HG02943 (cell line): ENCODE data around the gene OAF.
"Not testable (repeated sequence)": the region's sequence is repeated elsewhere in the genome, so short reads cannot be mapped to it uniquely, and the experiment has no call there.

ENCODE experiments used
- ATAC-seq: cut with Tn5 transposase; IDR thresholded peaks from one replicate; pipeline ENCODE4 v1.9.1; 2021; ENCODE audit warnings: mild to moderate bottlenecking, low read depth, moderate library complexity; ENCODE audit not compliant: unreplicated experiment

OAF gene

DNA sequence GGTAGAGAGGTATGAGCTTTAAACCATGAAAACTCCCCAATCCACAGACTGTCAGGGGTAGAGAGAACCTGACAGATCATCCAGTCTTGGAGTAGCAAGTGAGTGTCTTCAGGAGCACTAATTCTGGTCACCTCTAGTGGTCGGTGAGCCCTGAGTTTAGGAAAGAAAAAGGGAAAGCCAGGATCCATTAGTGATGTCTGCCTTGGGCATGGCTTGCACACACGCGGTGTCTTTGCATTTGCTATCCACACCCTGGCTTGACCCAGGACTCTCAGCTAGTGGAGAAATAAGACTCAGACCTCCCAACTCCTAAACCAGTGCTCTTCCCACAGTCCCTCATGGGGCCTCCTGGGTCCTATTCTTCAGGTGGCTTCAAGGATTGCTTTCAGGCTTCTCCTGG is 48.4 kb downstream of the OAF start:
- ATAC-seq = no peak

DNA sequence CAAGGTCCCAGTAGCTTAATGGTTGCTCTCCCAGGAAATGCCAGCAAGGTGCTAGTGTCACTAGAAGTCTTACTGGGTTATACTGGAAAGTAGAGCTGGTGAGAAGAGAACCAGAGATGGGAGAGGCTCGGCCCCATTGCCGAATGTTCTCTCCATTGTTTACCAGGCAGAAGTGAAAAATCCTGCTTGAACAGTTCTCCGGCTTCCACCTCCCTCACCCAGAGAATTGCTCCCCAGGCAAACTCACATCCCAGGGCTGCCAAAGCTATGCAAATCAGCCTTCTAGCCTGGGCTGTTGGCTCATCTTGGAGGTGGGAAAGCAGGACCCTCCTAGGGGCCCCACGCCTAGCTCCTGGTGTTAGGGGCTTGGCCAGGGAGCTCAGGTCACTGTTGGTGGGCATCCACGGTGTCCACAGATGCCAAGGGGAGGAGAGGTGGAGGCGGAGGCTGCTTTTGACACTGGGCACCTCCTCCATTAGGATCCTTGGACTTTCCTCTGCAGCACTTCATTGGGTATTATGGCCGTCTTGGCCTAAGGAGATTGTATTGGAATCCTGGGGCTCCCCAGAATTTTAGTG is 49.2 kb downstream of the OAF start:
- no peak for ATAC-seq

DNA sequence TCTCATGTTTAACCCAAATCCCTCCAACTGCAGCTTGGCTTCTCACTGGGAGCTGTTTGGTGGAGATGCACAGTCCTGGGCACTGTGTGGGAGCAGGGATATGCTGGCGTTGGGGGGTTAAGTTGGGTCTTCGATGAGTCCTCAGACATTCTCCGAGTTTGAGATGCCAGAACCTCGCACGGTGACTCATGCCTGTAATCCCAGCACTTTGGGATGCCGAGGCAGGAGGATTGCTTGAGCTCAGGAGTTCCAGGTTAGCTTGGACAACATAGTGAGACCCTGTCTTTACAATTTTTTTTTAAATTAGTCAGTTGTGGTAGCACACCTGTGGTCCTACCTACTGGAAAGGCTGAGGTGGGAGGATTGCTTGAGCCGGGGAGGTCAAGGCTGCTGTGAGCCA is 49.8 kb downstream of the OAF start:
- ATAC-seq = no peak

DNA sequence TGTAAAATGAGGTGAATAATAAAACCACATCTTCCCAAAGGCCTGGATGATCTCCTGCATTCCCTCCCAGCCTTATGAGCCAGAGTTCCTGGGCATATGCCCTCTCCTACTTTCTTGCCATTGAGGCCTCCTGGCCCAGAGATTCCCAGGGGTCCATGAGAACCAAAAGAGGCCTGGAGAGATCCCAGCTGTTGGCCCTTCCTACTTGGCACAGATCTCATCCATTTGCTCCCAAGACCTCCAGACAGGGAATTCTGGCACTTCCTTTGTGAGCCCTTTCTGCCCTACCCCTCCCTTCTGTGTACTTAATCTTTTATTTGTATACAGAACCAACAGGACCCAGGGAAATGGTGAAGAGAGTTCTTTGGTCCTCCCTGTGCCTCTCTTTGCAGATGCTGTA is 50.5 kb downstream of the OAF start:
- no peak for ATAC-seq

DNA sequence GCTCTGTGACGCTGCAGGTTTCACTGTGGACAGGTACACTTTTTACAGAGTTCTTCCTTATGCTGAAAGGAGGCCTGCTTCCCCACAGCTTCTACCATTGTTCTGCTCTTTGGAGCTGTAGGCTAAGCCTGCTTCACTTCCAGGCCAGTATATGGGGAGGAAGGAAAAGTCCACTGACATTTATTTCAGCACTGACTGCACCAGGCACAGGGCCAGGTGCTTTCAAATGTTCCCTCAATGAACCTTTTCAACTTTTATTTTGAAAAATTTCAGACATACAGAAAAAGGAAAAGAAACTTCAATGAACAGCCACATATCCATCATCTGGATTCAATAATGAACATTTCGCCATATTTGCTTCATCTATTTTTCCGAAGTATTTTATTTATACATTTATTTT is 51.1 kb downstream of the OAF start:
- no peak for ATAC-seq

DNA sequence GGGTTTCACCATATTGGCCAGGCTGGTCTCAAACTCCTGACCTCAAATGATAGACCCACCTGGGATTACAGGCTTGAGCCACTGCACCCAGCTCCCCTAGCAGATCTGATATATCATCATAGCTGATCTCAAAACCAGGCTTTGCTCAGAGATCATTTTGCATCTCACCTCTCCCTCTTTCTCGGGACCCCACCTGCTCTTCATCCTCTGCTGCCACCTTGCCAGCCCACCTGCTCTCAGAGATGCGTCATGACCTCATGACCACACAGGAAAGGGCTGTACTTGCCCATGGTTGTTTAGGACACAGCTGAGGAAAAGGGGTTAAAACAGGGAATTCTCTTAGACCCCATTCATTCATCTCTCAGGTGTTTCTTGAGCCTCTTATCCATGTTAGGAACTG is 56.5 kb downstream of the OAF start:
- ATAC-seq = no peak

DNA sequence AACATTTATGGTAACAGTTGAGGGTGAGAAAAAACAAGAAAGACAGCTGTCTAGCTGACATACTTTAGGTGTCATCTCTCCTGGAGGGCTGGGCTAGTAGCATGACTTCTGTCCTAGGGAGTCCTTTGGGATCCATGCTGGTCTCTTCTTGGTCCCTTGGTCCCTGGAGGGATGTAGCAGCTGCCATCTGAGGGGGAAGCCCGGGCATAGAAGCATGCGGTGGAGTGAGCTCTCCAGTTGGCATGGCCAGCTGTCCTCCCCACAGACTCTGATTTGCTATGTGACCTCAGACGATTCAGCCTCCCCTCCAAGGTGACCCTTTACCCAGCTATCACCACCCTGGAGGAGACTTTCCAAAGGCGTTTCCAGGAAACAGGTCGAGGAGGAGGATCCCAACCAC is 57.9 kb downstream of the OAF start:
- no peak for ATAC-seq

DNA sequence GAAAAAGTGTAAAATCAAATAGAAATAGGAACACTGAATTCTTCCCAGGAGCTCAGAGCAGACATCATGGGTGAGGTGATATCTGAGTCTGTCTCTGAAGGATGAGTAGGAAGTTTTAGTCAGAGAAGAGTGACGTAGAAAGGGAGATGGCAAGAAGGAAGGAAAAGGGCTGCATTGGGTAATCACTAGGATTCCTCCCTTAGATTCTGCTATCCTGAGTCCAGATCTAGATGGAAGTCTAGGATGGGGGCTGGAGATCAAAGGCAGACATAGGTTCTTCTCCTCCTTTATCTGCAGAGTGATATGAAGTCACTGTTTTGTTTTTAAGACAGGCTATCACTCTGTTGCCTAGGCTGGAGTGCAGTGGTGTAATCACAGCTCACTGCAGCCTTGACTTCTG is 59.6 kb downstream of the OAF start:
- no peak for ATAC-seq

DNA sequence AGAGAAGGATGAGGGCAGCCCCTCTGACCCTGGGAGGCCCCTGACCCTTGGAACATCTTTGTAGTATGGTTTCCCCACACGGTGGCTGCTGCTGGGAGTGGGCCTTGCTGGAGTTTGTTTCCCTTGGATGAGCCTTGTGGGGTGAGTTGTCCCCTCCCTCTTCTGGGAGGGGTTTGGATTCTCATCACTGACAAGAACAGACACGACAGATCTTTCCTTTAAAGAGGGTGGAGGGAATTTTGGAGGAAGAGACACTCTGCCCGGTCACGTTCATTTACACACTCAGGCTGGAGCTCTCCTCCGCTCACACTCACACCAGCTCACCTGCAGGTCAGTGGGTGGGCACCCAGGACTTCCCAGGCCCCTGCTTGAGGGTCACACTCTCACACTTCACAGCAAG is 60.8 kb downstream of the OAF start:
- ATAC-seq = no peak

DNA sequence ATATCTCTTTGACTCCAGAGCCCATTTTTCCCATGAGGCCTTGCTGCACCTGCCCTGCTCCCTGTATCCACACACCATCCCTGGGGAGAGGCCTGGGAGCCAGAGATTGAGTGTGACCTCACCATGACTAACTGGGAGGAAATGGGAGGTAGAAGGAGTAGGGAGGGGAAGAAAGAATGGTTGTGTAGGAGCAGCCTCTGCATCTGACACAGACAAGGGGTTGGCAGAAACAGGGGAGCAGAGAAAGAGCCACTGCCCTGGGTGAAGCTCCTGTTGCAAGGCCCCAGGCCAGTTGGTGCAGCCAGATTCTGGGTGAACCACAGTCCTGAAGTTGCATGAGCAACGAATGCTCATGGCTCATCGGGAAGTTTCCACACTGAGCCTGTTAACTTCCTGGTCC is 61.5 kb downstream of the OAF start:
- no peak for ATAC-seq

DNA sequence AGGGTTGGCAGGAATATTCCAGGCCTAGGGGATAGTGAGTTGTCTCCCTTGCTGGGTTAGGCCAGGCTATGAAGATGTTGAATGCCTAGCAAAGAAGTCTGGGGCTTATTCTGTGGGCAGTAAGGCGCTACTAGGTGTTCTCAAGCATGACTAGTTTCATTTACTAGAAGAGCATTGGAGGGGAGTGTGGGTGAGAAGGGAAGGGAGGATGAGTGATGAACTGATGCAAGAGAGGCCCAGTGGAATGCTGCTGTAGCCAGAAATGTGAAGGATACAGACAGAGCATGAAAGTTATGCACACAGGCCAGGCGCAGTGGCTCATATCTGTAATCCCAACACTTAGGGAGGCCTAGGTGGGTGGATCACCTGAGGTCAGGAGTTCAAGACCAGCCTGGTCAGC is 62.6 kb downstream of the OAF start:
- ATAC-seq = no peak

DNA sequence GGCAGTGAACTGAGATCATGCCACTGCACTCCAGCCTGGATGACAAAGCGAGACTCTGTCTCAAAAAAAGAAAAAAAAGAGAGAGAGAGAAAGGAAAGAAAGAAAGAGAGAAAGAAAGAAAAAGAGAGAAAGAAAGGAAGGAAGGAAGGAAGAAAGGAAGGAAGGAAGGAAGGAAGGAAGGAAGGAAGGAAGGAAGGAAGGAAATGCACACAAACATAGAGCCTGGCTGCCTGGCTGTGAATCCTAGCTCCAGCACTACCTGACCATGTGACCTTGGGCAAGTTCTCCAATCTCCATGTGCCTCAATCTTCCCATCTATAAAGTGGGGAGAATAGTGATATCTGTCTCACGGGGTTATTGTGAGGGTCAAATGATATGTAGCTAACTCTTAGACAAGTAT is 63.1 kb downstream of the OAF start:
- ATAC-seq = not testable (repeated sequence)

DNA sequence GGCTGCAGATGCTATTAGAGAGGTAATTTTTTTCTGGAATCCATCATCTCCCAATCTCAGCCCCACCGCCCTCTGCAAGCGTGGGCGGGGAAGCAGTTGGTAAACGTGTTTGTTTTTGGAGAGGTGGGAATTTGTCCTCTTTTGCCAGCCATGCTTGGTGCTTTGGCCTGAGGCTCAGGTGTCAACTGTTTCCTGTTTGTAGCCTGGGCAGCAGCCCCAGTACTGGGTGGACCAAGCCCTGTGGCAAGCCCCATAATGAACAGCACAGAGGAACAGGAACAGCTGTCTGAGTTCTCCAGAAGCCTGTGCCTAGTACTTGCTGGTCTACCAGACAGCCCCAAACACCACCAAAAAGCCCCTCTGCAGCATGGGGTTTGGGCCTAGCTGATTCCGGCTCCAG is 68.7 kb downstream of the OAF start:
- ATAC-seq = no peak
